ENCODE measurements around the gene KMT5B.
A peak's percentile ranks its signal among the peaks of the same experiment; 100 is the strongest.
"Not testable (repeated sequence)": the region's sequence is repeated elsewhere in the genome, so short reads cannot be mapped to it uniquely, and the experiment has no call there.

The KMT5B gene

DNA sequence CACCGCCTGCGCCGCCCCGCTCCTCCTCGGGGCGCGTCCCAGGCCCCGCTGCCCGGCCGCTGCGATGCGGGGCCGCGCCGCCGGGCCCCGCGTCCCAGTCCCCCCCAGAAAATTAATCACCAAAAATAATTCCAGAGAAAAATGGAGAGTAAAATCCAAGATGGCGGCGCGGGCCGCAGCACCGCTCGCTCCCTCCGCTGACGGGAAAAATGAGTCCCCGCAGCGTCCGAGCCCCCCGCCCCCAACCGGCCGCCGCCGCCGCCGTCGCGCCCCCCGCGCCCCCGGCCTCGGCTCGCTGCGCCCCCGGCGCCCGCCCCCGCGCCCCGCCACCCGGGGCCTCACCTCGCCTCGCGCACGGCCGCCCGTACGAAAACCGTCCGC, at the start of gene KMT5B:
Gene KMT5B, minus strand, starts transcription at position 162 of the 381 bp plus-strand sequence. CDS start 23,220 bp downstream, outside the sequence.
- DNase-seq (ENCODE audit: insufficient read length, low spot score) = no peak
- FAIRE-seq = no peak
- TF ChIP-seq POLR2A (IDR thresholded peaks at IDR 0.05; ENCODE audit: low read depth, low read length) = no peak; the same call in 1 of the 2 replicates

- FAIRE-seq (no peak), DNase-seq (ENCODE audit: insufficient read length, low spot score) (no peak)
- no peak for TF ChIP-seq POLR2A (IDR thresholded peaks at IDR 0.05; ENCODE audit: low read depth, low read length)
These were observed 49.4 kb upstream of the KMT5B start for GRCh38 chr11:68262544-68262827.

DNA sequence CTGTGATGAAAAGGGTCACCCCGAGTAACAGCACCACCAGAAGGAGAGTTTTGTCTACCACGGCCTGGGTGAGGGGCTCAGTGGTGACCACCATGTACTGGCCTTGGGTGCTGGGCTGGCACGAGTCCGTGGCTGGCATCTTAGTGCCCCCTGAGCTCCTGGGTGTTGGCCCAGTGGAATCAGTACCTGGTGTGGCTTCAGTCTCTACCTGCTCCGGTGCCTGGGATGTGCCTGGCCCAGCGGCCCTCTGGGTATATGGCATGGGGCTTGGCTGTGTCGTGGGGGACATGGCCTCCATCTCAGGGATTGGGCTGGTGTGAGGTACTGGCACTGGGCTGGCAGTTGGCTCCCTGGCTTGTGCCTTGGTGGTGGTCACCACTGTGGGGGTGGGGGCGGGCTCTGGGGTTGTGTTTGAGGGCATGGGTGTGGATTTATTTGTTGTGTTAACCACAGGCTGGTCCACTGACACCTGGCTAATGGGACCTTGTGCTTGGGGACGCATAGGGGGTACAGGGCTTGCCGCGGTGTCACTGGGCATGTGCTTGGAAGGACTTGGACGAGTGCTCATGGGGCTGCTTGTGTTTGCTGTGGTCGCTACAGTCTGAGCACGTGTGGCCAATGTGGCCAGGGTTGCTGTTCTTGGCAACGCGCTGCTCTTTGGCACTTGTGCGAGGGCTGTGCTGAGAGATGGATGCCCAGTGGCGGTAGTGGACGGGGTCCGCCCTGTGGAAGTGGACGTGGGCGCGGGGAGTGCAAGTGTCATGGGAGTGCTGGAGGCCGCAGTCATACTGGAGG, 48.9 kb upstream of the KMT5B start:
- TF ChIP-seq POLR2A (IDR thresholded peaks at IDR 0.05; ENCODE audit: low read depth, low read length) = no peak

DNA sequence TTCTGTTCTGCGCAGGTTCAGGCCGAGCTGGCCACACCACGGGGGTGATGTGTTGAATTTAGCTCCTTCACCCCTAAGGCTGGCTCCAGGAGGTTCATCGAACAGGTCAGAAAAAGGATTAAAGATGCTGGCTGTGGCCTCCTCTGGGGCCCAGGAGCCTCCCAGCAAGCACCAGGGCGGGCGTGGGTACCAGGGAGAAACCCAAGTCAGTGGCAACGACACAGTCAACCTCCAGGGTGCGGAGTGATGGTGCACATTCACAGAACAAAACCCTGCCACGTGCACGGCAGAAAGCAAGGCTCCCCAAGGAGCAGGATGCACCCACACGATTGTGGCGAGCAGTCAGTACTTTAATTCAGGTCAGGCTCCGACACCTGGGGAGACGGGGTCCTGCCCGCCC, 47.9 kb upstream of the KMT5B start:
- FAIRE-seq (no peak), DNase-seq (ENCODE audit: insufficient read length, low spot score) (no peak)
- no peak for TF ChIP-seq POLR2A (IDR thresholded peaks at IDR 0.05; ENCODE audit: low read depth, low read length)

More for the DNA sequence above, 48.9 kb upstream of the KMT5B start:
- FAIRE-seq (no peak), DNase-seq (ENCODE audit: insufficient read length, low spot score) (no peak)

DNA sequence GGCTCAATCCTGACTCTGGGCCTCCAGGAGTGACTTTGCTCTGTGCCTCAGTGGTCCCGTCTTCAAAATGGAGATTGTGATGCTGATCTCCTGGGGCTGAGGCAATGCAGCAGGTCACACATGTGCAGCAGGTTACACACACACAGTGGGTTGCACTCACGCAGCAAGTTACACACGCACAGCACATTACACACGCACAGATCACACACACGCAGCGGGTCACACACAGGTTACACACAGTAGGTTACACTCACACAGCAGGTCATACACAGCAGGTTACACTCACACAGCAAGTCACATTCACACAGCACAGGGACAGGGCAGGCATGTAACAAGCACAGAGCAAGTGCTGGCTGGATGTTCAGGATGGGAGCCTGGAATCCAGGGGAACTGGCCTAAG, 47.4 kb upstream of the KMT5B start:
- TF ChIP-seq POLR2A (IDR thresholded peaks at IDR 0.05; ENCODE audit: low read depth, low read length) = no peak
- FAIRE-seq (no peak), DNase-seq (ENCODE audit: insufficient read length, low spot score) (no peak)

- TF ChIP-seq POLR2A (IDR thresholded peaks at IDR 0.05; ENCODE audit: low read depth, low read length) = no peak
- FAIRE-seq = no peak
- DNase-seq (ENCODE audit: insufficient read length, low spot score) = no peak
These were observed 46.2 kb upstream of the KMT5B start for GRCh38 chr11:68259122-68259959.

DNA sequence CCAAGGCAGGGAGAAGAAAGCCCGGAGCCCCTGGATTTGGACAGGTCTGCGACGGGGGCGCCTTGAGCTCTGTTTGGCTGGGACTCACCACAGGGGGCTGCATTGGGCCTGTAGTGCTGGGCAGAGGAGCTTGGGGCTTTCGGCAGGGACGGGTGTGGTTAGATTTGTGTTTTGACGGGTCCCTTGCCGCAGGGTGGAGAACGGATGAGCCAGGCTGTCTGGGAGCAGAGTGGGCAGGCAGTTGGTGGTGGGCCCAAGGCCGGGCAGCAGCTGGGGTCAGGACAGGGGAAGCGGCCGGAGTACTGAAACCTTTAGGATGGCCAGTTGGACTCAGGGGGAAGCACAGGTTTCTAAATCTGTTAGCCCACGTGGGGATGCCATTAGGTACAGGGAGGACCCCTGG, 45.3 kb upstream of the KMT5B start:
- FAIRE-seq (no peak), DNase-seq (ENCODE audit: insufficient read length, low spot score) (no peak)
- no peak for TF ChIP-seq POLR2A (IDR thresholded peaks at IDR 0.05; ENCODE audit: low read depth, low read length)

DNA sequence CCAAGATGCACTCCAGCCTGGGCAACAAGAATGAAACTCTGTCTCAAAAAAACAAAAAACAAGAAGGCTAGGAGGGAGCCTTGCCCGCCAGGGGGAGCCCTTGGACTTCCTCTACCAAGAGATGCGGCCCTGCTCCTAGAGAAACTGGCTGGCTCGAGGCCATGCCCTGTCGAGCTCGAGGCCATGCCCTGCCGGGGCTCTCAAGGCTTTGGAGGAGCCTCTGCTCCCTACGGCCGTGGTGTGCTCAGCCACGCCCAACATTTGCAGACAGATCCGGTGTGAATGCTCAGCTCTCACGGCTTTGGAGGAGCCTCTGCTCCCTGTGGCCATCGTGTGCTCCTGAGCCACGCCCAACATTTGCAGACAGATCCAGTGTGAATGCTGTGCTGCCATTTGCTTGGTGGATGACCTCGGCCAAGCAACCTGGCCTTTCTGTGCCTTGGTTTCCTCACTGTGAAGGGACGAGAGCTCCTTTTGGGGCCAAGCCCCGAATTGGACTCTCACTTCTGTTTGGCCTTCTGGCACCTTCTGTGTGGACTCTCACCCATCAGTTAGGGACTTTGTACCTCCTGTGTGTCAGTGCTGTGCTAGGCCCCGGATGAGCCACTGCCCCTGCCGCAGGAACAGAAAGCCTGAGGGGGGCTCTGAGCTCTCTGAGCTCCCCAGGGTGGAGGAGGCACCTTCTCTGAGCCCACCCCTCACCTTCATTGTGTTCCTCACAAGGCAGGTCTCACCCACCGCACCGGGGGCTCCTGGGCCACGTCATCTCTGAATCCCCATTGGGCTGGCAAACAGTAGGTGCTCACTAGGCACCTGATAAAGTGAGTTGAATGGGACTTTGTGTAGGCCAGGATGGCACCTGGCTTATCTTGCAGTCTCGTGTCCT, 44.6 kb upstream of the KMT5B start:
- FAIRE-seq = no peak
- peak; percentile 87 for DNase-seq (ENCODE audit: insufficient read length, low spot score)
- no peak for TF ChIP-seq POLR2A (IDR thresholded peaks at IDR 0.05; ENCODE audit: low read depth, low read length)

DNA sequence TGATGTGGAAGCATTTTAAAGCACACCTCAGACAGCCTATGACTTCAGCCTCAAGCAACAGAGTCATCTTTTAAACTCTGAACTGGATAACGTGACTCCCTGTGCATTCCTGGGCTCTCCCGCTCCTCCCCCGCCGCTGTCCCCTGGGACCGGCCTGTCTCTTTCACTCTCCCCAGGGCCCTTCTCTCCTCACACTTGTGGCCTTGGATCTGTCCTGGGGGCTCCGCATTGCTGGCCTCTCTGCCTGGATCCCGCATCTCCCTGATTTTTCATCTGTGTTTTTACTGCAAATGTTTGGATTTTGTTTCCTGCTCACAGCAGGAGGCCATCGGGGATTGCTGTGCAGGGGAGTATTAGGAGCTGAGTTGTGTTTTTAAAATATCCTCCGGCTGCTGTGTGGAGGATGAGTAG, 43.2 kb upstream of the KMT5B start:
- FAIRE-seq (no peak), DNase-seq (ENCODE audit: insufficient read length, low spot score) (peak; percentile 31)

GRCh38 chr11:68255526-68255925, 42.4 kb upstream of the KMT5B start:
- DNase-seq (ENCODE audit: insufficient read length, low spot score) = no peak

More for the DNA sequence above, 43.2 kb upstream of the KMT5B start:
- no peak for TF ChIP-seq POLR2A (IDR thresholded peaks at IDR 0.05; ENCODE audit: low read depth, low read length)

DNA sequence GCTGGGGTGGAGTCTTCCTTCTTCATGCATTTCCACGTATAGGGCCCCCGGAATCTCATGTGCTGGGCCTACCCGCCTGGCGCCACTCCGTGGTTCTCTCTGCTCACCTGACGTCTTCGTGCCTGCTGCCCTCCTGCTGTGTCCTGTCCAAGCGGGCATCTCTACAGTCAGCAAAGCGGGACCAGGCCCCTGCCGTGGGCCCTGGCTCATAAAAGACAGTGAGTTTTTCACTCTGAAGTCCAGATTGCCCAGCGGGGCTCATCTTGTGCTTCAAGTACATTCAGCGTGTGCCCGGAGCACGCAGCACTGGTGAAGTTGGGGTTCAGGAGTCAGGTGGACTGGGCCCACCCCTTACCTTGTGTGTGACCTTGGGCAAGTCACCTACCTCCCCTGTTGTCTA, 41.3 kb upstream of the KMT5B start:
- no peak for FAIRE-seq
- no peak for DNase-seq (ENCODE audit: insufficient read length, low spot score)
- no peak for TF ChIP-seq POLR2A (IDR thresholded peaks at IDR 0.05; ENCODE audit: low read depth, low read length)

More at GRCh38 chr11:68255526-68255925, 42.4 kb upstream of the KMT5B start:
- TF ChIP-seq POLR2A (IDR thresholded peaks at IDR 0.05; ENCODE audit: low read depth, low read length) = no peak
- no peak for FAIRE-seq

DNA sequence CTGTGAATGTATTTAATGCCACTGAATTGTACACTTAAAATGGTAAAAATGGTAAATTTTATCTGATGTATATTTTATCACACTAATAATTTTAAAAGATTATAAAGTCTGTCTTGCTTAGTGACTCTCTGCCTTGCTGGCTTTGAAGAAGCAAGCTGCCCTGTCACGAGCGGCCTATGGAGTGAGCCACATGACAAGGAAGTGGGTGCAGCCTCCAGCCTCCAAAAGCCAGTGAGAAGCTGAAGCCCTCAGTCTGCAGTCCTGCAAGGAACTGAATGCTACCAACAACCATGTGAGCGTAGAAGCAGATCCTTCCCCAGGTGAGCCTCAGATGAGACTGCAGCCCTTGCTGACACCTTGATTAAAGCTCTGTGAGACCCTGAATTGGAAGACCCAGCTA, 38.7 kb upstream of the KMT5B start:
- TF ChIP-seq POLR2A (IDR thresholded peaks at IDR 0.05; ENCODE audit: low read depth, low read length) = no peak
- FAIRE-seq (no peak), DNase-seq (ENCODE audit: insufficient read length, low spot score) (no peak)

GRCh38 chr11:68244912-68245311, 31.8 kb upstream of the KMT5B start:
- not testable (repeated sequence) for FAIRE-seq

GRCh38 chr11:68243847-68244246, 30.8 kb upstream of the KMT5B start:
- not testable (repeated sequence) for FAIRE-seq; DNase-seq (ENCODE audit: insufficient read length, low spot score)

More at GRCh38 chr11:68244912-68245311, 31.8 kb upstream of the KMT5B start:
- not testable (repeated sequence) for DNase-seq (ENCODE audit: insufficient read length, low spot score)
